SK-N-SH (cell line): ENCODE results near the gene GPR87. TPM values are rescaled to one million over a fixed set of nuclear protein-coding genes. Genes with fewer than 3 reads are reported as not detected.

Experiments used
- CTCF ChIA-PET: fragments of 300-600, 350-600 bp; formaldehyde crosslinking; extraction: SDS; loops from one replicate; lab custom pipeline; 2021; lab: Yijun Ruan, JAX
- POLR2A ChIA-PET: fragments of 350-600 bp; sonication (Branson Sonifier 250); formaldehyde crosslinking; extraction: SDS; loops from one replicate; lab custom pipeline; 2020; ENCODE audit warnings: antibody characterized with exemption, inconsistent platforms; lab: Yijun Ruan, JAX
- DNase-seq: peaks from one replicate; pipeline ENCODE4 v3.0.0; 2012
- H2AFZ ChIP-seq: fragments of 200-600 bp; sonication (generic); 2 replicates; pipeline ENCODE4 v1.8.1; 2016; ENCODE audit warnings: antibody characterized with exemption, mild to moderate bottlenecking, low read depth
- H3F3A ChIP-seq: fragments of 200-600 bp; sonication (generic); replicated peaks from 2 replicates; pipeline ENCODE3; 2016; ENCODE audit warnings: antibody characterized with exemption, mild to moderate bottlenecking; ENCODE audit not compliant: insufficient read depth
- H3K27ac ChIP-seq, 2 experiments: fragments of 200-500 bp in 1 of 2; fragments of 200-600 bp in 1 of 2; sonication (Bioruptor generic) in 1 of 2; sonication (generic), shearing (Covaris generic) in 1 of 2; 2 replicates each; pipeline versions ENCODE4 v1.5.1 to v1.6.1; 2014 to 2016; ENCODE audit warnings: low read depth in 2 of 2, inconsistent platforms in 1 of 2, low read length in 1 of 2, mild to moderate bottlenecking in 1 of 2, mixed read lengths in 1 of 2
- H3K27me3 ChIP-seq: fragments of 200-600 bp; sonication (generic), shearing (Covaris generic); 2 replicates; pipeline ENCODE4 v1.6.1; 2016; ENCODE audit warnings: mixed run types; ENCODE audit not compliant: insufficient read depth
- H3K36me3 ChIP-seq, 2 experiments: fragments of 200-500 bp in 1 of 2; fragments of 200-600 bp in 1 of 2; sonication (Bioruptor generic) in 1 of 2; sonication (generic) in 1 of 2; replicated peaks in 1 of 2; 2 replicates each; pipeline versions ENCODE3 to v1.5.1; 2014 to 2016; ENCODE audit warnings: low read length in 1 of 2, mild to moderate bottlenecking in 1 of 2; ENCODE audit not compliant: insufficient read depth in 2 of 2, control insufficient read depth in 1 of 2
- H3K4me1 ChIP-seq, 2 experiments: fragments of 200-500 bp in 1 of 2; fragments of 200-600 bp in 1 of 2; sonication (Bioruptor generic) in 1 of 2; sonication (generic), shearing (Covaris generic) in 1 of 2; 2 replicates each; pipeline versions ENCODE4 v1.5.1 to v1.6.1; 2014 to 2016; ENCODE audit warnings: low read depth in 1 of 2, low read length in 1 of 2, mixed run types in 1 of 2; ENCODE audit not compliant: insufficient read depth in 2 of 2, control insufficient read depth in 1 of 2
- H3K4me2 ChIP-seq: fragments of 200-600 bp; sonication (generic), shearing (Covaris generic); 2 replicates; pipeline ENCODE4 v1.6.1; 2017; ENCODE audit warnings: mixed run types
- H3K4me3 ChIP-seq, 2 experiments: fragments of 200-500 bp in 1 of 2; fragments of 200-600 bp in 1 of 2; sonication (Bioruptor generic) in 1 of 2; sonication (generic), shearing (Covaris generic) in 1 of 2; 2 replicates each; pipeline versions ENCODE4 v1.5.1 to v1.8.1; 2014 to 2016; ENCODE audit warnings: low read depth in 2 of 2, inconsistent platforms in 1 of 2, low read length in 1 of 2, mild to moderate bottlenecking in 1 of 2, mixed read lengths in 1 of 2, moderate library complexity in 1 of 2
- H3K79me2 ChIP-seq: fragments of 200-600 bp; sonication (generic); 2 replicates; pipeline ENCODE4 v1.8.1; 2017; ENCODE audit warnings: mild to moderate bottlenecking; ENCODE audit not compliant: insufficient read depth
- H3K9ac ChIP-seq: fragments of 200-600 bp; sonication (generic); 2 replicates; pipeline ENCODE4 v1.6.1; 2017; ENCODE audit warnings: mixed run types
- H3K9me2 ChIP-seq: fragments of 200-600 bp; sonication (generic); 2 replicates; pipeline ENCODE4 v1.6.1; 2017; ENCODE audit warnings: mixed run types
- H3K9me3 ChIP-seq: fragments of 200-600 bp; sonication (generic); 2 replicates; pipeline ENCODE4 v1.6.1; 2017; ENCODE audit warnings: mixed run types, mild to moderate bottlenecking, moderate library complexity
- H4K20me1 ChIP-seq: fragments of 200-600 bp; sonication (generic); 2 replicates; pipeline ENCODE4 v1.6.1; 2017; ENCODE audit warnings: mild to moderate bottlenecking, mixed run types; ENCODE audit not compliant: insufficient read depth
- CHD2 ChIP-seq: fragments of 150-350 bp; IDR thresholded peaks from 2 replicates; pipeline ENCODE4 v1.6.1; 2018; ENCODE audit warnings: low read length; ENCODE audit not compliant: partially characterized antibody
- ELF1 ChIP-seq: IDR thresholded peaks from 2 replicates; pipeline ENCODE4 v1.4.0; 2012
- EP300 ChIP-seq, 2 experiments: IDR thresholded peaks; 2 replicates each; pipeline versions ENCODE4 v1.4.0 to v1.6.1; 2012; ENCODE audit warnings: borderline replicate concordance in 1 of 2, low read depth in 1 of 2, low read length in 1 of 2
- FOXJ3 ChIP-seq: sonication (generic); formaldehyde crosslinking; IDR thresholded peaks from 2 replicates; pipeline ENCODE4 v1.5.1; 2020; ENCODE audit warnings: mild to moderate bottlenecking, missing genetic modification reagents
- GABPA ChIP-seq: IDR thresholded peaks from 2 replicates; pipeline ENCODE4 v1.4.0; 2012; ENCODE audit warnings: low read depth, mild to moderate bottlenecking
- JUND ChIP-seq: IDR thresholded peaks from 2 replicates; pipeline ENCODE4 v1.4.0; 2012
- MEF2A ChIP-seq: IDR thresholded peaks from 2 replicates; pipeline ENCODE4 v1.4.0; 2012; ENCODE audit warnings: low read depth, borderline replicate concordance
- NFIC ChIP-seq: IDR thresholded peaks from 2 replicates; pipeline ENCODE4 v1.4.0; 2012; ENCODE audit warnings: borderline replicate concordance
- NRF1 ChIP-seq: IDR thresholded peaks from 2 replicates; pipeline ENCODE4 v1.6.1; 2012; ENCODE audit warnings: low read depth, mild to moderate bottlenecking, low read length
- PBX3 ChIP-seq: IDR thresholded peaks from 2 replicates; pipeline ENCODE4; 2012
- RCOR1 ChIP-seq: fragments of 150-350 bp; IDR thresholded peaks from 2 replicates; pipeline ENCODE4 v1.6.1; 2017; ENCODE audit warnings: antibody characterized with exemption, low read length
- RFX5 ChIP-seq: IDR thresholded peaks from 2 replicates; pipeline ENCODE4 v1.6.1; 2012; ENCODE audit warnings: mild to moderate bottlenecking, improper control_type of control experiment, low read length
- RXRA ChIP-seq: IDR thresholded peaks from 2 replicates; pipeline ENCODE4 v1.4.0; 2012; ENCODE audit warnings: low read depth, mild to moderate bottlenecking, borderline replicate concordance
- SMC3 ChIP-seq: IDR thresholded peaks from 2 replicates; pipeline ENCODE4 v1.6.1; 2012; ENCODE audit warnings: low read depth, low read length, improper control_type of control experiment
- TEAD4 ChIP-seq: IDR thresholded peaks from 2 replicates; pipeline ENCODE4 v1.4.0; 2012; ENCODE audit warnings: mild to moderate bottlenecking, borderline replicate concordance; ENCODE audit not compliant: insufficient read depth
- ZBTB33 ChIP-seq: IDR thresholded peaks from 2 replicates; pipeline ENCODE4 v1.4.0; 2012; ENCODE audit warnings: low read depth, borderline replicate concordance
- WGBS: methylation state at CpG from one replicate; pipeline ENCODE4 v1.1.6; 2017; ENCODE audit warnings: low lambda C conversion rate; 5-methylcytosine and 5-hydroxymethylcytosine counted together
- polyA plus RNA-seq, 3 experiments: library from polyadenylated mRNA; depleted of rRNA; stranded (reverse); fragments of >200 nt; gene quantifications; 2 replicates each; pipeline ENCODE4 v1.2.3, GENCODE V29; 2012
- TF ChIP-seq, protein P1 (sequence below): IDR thresholded peaks from 2 replicates; pipeline ENCODE4 v1.6.1; 2012; ENCODE audit warnings: mild to moderate bottlenecking, low read depth, low read length, moderate library complexity

Gene GPR87
- polyA plus RNA-seq, 1 of the 3 experiments (the other 2 are of a cell fraction), result 2.3 TPM

- Histone ChIP-seq H3K4me1 (peaks cover 0 to 27% of the 10 kb centered on the region in 2 experiments; a peak in 3 of 4 replicates), H3K4me2 (no peak overlapping the region), H3K4me3 (no peak overlapping the region), H3K27me3 (no peaks in the 10 kb centered on the region; the same call in 1 of the 2 replicates), H3F3A (no peaks in the 10 kb centered on the region), H2AFZ (no peak overlapping the region), H4K20me1 (no peaks in the 10 kb centered on the region), H3K36me3 (no peaks in the 10 kb centered on the region), H3K79me2 (no peaks in the 10 kb centered on the region), H3K9me3 (no peaks in the 10 kb centered on the region), H3K9ac (no peak overlapping the region), H3K9me2 (no peaks in the 10 kb centered on the region), H3K27ac (no peak overlapping the region)
- CTCF ChIA-PET, result interaction anchor here (0.8 to 1.5 kb wide), 2 partner anchors 94 to 153 kb away, joined by 3 to 5 read pairs; no protein-coding TSS in a partner anchor
- 58% methylated on average over 1 of the region's 1 CpG for WGBS
- TF ChIP-seq RXRA (no peak), NRF1 (no peak), TEAD4 (no peak), ELF1 (no peak), EP300 (IDR thresholded peaks at IDR 0.05; ENCODE audit: borderline replicate concordance in 1 of 2, low read depth in 1 of 2, low read length in 1 of 2) (no peak), FOXJ3 (CRISPR knock-in tag) (no peak)
- no peak for DNase-seq
- POLR2A ChIA-PET, result no interaction called here
Measured at GRCh38 chr3:151321526-151321925, 4.9 kb upstream of the GPR87 start.

GRCh38 chr3:151320131-151320530, 3.5 kb upstream of the GPR87 start:
- Histone ChIP-seq H3K9me2 (no peaks in the 10 kb centered on the region), H3K9ac (no peak overlapping the region), H3K27ac (peak overlapping the region; percentile 48 to 57; a peak in 3 of 4 replicates), H3K4me1 (peaks cover 0 to 27% of the 10 kb centered on the region in 2 experiments; a peak in 3 of 4 replicates), H3F3A (no peaks in the 10 kb centered on the region), H3K79me2 (no peaks in the 10 kb centered on the region), H3K36me3 (no peaks in the 10 kb centered on the region), H3K27me3 (no peaks in the 10 kb centered on the region; the same call in 1 of the 2 replicates), H3K9me3 (no peaks in the 10 kb centered on the region; the same call in 1 of the 2 replicates)
- POLR2A ChIA-PET, result no interaction called here
- CTCF ChIA-PET, result no interaction called here
- TF ChIP-seq SMC3, result no peak
- TF ChIP-seq PBX3, result no peak
- TF ChIP-seq FOXJ3 (CRISPR knock-in tag), result no peak
- no peak for TF ChIP-seq GABPA
- TF ChIP-seq JUND, result no peak
- TF ChIP-seq, protein P1, sequence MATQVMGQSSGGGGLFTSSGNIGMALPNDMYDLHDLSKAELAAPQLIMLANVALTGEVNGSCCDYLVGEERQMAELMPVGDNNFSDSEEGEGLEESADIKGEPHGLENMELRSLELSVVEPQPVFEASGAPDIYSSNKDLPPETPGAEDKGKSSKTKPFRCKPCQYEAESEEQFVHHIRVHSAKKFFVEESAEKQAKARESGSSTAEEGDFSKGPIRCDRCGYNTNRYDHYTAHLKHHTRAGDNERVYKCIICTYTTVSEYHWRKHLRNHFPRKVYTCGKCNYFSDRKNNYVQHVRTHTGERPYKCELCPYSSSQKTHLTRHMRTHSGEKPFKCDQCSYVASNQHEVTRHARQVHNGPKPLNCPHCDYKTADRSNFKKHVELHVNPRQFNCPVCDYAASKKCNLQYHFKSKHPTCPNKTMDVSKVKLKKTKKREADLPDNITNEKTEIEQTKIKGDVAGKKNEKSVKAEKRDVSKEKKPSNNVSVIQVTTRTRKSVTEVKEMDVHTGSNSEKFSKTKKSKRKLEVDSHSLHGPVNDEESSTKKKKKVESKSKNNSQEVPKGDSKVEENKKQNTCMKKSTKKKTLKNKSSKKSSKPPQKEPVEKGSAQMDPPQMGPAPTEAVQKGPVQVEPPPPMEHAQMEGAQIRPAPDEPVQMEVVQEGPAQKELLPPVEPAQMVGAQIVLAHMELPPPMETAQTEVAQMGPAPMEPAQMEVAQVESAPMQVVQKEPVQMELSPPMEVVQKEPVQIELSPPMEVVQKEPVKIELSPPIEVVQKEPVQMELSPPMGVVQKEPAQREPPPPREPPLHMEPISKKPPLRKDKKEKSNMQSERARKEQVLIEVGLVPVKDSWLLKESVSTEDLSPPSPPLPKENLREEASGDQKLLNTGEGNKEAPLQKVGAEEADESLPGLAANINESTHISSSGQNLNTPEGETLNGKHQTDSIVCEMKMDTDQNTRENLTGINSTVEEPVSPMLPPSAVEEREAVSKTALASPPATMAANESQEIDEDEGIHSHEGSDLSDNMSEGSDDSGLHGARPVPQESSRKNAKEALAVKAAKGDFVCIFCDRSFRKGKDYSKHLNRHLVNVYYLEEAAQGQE, result no peak
- no peak for TF ChIP-seq ZBTB33
- TF ChIP-seq RFX5, result no peak
- no peak for TF ChIP-seq CHD2
- TF ChIP-seq NFIC, result no peak
- TF ChIP-seq MEF2A, result no peak
- TF ChIP-seq ELF1, result no peak
- no peak for TF ChIP-seq RXRA
- TF ChIP-seq RCOR1, result no peak
- TF ChIP-seq, all 33 proteins: peak for 0
- DNase-seq, result no peak
- no peak overlapping the region; a peak in 1 of 4 replicates for H3K4me3 ChIP-seq
- no peaks in the 10 kb centered on the region for H4K20me1 ChIP-seq
- H3K4me2 ChIP-seq, result no peak overlapping the region; the same call in 1 of the 2 replicates
- H2AFZ ChIP-seq, result no peak overlapping the region
- WGBS, result 48% methylated on average over 2 of the region's 2 CpGs
